ENCODE measurements around the gene RSRP1.
"Not testable (repeated sequence)": the region's sequence is repeated elsewhere in the genome, so short reads cannot be mapped to it uniquely, and the experiment has no call there.

Gene RSRP1

DNA sequence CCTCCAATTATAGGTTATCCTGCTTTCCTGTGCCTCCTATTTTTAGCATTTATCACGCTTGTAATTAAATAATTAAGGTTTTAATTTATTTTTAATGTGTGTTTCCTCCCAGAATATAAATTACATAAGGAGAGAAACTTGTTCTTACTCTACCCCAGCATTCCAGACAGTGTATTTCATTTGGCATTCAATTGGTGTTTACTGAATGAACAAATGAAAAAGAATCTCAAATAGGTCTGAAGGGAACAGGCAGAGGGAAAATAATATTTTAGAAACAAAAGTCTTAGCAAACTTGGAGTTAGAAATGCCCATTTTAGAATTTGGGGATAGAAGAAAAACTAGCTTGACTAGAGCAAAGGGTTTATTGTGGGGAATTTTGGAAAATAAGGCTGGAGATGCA is 9.9 kb upstream of the RSRP1 start:
- DNase-seq (ENCODE audit: low read depth): no peak

DNA sequence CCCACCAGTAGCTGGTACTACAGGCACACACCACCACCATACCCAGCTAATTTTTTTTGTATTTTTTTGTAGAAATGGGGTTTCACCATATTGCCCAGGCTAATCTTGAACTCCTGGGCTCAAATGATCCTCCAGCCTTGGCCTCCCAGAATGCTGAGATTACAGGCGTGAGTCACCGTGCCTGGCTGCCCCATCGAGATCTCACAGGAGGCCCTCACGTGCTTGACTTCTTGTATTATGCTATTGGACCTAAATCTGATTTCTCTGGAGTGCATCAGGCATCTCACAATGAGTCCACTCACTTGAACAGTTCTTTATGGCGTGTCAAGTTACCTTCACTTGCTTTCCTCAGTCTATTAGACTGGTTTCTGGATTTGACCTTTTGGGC is 9.3 kb upstream of the RSRP1 start:
- no peak for DNase-seq (ENCODE audit: low read depth)

- no peak for DNase-seq (ENCODE audit: low read depth)
Observed at GRCh38 chr1:25255706-25256577, 8.7 kb upstream of the RSRP1 start.

DNA sequence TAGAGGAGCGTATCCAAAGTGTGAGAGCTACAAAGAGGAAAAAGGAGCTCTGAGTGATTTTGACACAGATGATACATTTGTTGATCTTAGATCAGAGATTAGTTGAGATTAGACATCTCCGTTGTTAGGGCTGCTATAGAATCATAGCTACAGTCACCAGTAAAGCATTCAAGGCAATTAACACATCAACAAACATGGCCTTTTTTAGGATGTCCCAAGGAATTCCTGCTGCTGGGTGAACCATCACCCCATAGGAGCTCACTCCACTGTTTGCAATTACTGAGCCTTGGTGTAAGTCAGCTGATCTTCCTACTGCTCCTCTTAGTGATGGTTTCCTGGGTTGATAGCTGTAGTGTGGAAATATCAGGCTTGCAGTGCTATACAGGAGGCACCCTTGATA is 6.7 kb upstream of the RSRP1 start:
- no peak for DNase-seq (ENCODE audit: low read depth)

DNA sequence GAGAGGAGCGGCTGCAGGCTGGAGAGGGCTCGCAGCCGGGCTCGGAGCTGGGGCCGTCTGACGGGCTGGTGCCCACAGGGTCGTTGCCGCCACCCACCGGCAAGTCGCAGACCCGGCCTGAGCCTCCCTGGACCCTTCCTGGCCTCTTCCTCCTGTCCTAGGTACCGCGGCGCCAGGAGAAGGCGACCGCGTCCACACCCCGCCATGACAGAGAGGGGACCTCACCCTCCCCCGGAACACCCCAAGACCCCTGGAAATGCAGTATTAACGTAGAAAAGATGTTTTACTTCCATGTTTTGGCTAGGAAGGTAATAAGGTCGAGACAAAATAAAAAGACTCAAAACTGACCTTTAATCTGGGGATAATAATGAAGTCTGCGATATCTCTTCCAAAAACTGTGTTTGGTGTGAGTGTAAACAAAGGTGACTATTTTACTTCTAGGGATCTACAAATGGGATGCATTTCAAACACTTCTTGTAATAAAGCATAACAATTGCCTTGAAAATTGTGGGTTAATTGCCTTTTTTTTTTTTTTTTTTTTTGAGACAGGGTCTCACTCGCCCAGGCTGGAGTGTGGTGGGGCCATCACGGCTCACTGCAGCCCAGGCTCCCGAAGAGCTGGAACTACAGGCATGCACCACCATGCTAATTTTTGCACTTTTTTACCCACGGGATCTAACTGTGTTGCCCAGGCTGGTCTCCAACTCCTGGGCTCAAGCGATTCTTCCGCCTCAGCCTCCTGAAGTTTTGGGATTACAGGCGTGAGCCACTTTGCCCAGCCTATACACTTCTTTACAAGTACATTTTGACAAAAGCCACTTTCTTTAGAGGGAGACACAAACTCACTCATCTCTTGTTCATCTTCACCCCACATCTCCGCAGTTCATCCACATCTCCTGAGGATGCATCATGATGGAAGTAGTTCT is 838 bp upstream of the RSRP1 start:
- no peak for DNase-seq (ENCODE audit: low read depth)

GRCh38 chr1:25246600-25247023 is 642 bp downstream of the RSRP1 start:
- no peak for DNase-seq (ENCODE audit: low read depth)

DNA sequence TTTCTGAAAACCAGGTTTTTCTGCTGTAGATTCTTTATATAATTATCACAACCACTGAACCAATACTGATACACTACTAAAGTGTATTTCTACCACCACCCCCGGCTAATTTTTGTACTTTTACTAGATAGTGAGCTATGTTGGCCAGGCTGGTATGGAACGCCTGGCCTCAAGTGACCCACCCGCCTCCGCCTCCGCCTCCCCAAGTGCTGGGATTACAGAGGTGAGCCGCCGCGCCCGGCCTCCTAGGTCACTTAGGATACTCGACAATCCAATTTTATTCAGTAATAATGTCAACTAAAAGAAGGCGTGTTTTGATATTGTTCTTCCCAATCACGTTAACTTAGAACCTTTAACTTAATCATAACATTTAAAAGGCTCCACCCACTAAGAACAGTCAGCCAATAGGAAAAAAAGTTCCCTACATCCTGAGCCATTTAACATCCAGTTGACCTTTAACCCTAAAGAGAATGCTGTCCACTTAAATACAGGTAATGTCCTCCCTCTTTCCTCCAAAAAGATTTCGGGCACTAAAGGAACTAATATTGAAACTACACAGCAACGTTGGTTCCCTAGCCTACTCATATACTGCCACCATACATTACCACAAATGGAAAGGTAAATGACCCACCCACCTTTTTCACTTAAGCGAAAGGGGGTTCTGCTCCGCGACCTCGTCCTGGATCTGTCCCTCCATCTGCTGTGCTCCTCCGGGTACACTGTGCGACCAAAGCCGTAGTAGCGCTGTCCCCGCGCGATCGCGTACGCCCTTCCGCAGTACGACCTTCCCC is 1.2 kb downstream of the RSRP1 start:
- no peak for DNase-seq (ENCODE audit: low read depth)

GRCh38 chr1:25245393-25245792 is 1.9 kb downstream of the RSRP1 start:
- no peak for DNase-seq (ENCODE audit: low read depth)

DNA sequence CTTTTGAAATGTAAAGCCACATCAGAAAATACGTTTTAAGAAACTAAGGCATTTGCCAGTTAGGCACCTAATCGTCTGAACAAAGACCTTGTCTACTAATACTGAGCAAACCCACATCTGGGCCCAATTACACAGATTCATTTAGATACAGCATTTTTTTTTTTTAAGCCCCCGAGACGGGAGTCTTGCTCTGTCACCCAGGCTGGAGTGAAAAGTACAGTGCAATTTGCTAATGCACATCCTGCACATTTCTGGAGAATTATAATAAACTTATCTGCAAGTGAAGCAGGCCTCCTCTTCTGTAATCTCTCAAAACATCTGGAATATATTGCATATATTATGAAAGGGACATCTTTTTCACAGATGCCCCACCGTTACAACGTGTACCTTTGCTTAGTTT is 3.3 kb downstream of the RSRP1 start:
- DNase-seq (ENCODE audit: low read depth): no peak

DNA sequence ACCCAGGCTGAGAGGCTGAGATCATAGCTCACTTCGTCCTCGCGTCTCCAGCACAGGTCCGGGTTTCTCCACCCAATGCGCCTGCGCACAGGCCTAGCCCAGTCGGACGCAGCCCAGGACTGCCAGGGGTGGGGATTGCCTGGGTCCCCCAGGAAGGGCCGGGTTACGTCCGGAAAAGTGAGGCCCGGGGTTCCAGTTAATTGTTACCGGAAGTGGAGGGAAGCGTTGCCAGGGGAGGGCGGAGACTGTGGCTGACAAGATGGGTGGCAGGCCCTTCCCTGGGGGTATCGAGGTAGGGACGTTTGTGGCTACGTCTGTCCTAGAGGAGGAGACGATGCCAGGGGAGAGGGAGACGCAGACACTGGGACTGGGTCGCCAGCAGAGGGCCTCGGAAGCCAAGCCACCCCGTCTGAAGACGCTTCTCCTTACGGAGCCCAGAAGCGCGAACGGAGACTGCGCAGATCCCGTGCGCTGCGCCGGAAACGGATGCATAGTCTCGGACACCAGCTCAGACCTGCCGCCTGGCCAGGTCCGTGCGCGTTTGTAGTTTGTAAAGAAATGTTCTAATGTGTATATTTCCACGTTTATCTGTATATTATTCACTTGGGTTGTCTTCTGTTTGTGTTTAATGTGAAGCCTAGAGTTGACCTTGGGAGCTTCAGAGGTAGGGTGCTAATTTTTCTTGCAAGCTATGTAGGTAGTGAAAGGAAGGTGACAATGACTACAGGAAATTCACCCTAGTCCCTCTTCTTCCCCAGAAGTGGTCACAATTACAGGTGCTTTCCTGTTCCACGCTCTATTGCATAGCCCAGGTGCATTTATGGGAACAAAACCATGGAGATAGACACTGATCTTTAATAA is 7.3 kb downstream of the RSRP1 start:
- DNase-seq (ENCODE audit: low read depth): peak; percentile 64

GRCh38 chr1:25238046-25238445 is 9.2 kb downstream of the RSRP1 start:
- no peak for DNase-seq (ENCODE audit: low read depth)

DNA sequence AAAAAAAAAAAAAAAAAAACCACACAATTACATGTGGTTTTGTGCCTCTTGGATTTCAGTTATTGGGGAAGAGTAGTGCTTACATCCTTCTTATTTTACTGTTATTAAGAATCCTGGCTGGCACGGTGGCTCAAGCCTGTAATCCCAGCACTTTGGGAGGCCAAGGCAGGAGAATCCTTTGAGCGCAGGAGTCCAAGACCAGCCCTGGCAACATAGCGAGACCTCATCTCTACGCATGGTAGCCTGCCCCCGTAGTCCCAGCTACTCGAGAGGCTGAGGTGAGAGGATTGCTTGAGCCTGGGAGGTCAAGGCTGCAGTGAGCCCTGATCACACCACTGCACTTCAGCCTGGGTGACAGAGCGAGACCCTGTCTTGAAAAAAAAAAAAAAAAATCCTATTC is 11.0 kb downstream of the RSRP1 start:
- DNase-seq (ENCODE audit: low read depth): not testable (repeated sequence)

DNA sequence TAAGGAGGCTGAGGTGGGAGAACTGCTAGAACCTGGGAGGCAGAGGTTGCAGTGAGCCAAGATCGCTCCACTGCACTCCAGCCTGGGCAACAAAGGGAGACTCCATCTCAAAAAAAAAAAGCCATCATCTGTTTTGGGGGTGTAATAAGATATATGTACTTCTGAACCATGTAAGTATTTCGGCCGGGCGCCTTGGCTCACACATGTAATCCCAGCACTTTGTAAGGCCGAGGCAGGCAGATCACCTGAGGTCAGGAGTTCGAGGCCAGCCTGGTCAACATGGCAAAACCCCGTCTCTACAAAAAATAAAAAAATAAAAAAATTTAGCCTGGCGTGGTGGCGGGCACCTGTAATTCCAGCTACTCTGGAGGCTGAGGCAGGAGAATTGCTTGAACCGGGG is 11.8 kb downstream of the RSRP1 start:
- not testable (repeated sequence) for DNase-seq (ENCODE audit: low read depth)

- DNase-seq (ENCODE audit: low read depth): no peak
Observed at GRCh38 chr1:25232866-25233784, 14.1 kb downstream of the RSRP1 start.

DNA sequence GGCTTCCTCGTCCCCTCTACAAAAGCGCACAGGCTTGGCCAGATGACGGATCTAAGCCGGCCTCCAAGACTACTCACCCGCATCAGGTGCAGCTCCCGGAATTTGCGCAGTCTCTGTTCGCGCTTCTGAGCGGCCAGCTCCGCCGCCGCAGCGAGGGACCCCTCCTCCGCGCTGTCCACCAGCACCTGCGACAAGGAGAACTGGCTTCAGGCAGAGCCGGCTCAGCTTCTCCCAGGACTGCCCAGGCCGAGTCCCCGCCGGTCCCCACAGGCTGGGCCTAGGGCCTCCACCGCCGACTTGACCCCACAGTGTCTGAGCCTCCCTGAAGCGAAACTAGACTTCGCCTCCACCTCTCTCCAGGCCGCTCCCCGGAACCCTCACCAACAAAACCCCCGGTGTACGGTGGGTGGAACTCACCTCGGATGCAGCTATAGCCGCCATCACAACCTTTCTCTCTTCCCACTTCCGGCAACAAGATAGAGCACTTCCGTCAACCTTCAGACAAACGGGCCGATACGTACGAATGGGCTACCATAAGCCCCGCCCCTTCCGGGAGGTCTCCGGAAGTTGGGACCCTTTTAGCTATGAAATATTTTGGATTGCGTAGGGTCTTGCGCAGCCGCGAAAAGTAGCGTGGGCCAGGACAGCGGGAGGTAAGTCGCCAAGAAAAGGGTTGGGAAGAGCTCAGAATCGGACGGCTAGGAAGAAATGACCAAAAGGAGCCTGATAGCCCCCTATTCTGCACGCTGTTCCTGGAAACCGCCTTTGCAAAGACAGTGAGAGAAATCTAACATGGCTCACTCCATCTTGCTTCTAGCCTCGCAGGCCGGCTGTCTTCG is 15.0 kb downstream of the RSRP1 start, which contains the start of gene SYF2:
Gene SYF2 (minus strand): TSS at position 476 of the 839 bp plus-strand sequence. CDS start 35 bp downstream, at position 441.
- peak; percentile 84 for DNase-seq (ENCODE audit: low read depth)

DNA sequence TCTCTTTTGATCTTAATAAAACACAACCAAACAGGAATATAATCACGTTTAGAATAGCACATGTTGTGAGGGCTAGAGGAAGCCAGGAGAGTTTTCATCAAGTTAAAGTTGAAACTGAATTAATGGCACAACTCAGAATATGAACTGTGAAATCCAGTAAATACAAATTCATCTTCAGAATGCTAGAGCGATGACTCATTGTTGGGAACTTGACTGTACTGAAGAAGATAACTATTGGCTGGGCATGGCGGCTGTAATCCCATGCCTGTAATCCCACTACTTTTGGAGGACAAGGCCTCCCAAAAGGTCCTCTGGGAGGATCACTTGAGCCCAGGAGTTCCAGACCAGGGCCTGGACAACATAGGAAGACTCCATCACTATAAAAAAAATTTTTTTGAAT is 23.8 kb downstream of the RSRP1 start:
- DNase-seq (ENCODE audit: low read depth): no peak

- no peak for DNase-seq (ENCODE audit: low read depth)
Observed at GRCh38 chr1:25222606-25223005, 24.6 kb downstream of the RSRP1 start.

GRCh38 chr1:25220666-25221065 is 26.6 kb downstream of the RSRP1 start:
- no peak for DNase-seq (ENCODE audit: low read depth)

DNA sequence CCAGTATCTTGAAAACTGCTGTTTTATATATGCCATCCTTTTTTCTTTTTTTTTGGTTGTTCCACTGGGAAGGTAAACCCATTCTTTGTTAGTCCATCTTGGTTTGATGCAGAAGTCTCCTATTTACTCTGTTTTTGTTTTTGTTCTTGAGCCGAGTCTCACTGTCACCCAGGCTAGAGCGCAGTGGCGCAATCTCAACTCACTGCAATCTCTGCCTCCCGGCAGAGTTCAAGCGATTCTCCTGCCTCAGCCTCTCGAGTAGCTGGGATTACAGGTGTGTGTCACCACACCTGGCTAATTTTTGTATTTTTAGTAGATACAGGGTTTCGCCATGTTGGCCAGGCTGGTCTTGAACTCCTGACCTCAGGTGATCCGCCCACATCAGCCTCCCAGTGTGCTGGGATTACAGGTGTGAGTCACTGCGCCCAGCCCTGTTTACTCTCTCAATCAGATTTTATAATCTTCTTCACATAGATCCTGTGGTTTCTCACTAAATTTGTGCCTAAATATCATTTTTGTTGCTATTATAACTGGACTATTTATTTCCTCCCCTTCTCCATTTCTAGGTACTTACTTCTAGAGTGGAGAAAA is 27.5 kb downstream of the RSRP1 start:
- no peak for DNase-seq (ENCODE audit: low read depth)

Data from stimulated activated CD4-positive, alpha-beta T cell treated with anti-CD3 and anti-CD28 coated beads, Interleukin-2, amount 100 ng/mL, for 4 hours (primary cell).